Erythroblast (primary cell): ENCODE results near the gene TSPAN15.
"Not testable (repeated sequence)": the region's sequence is repeated elsewhere in the genome, so short reads cannot be mapped to it uniquely, and the experiment has no call there.

ENCODE experiments used
- DNase-seq, 2 experiments: peaks; one replicate each; lab custom pipeline; 2025; lab: John Stamatoyannopoulos, UW
- GATA1 ChIP-seq: IDR thresholded peaks from 2 replicates; pipeline ENCODE4 v1.6.1; 2011; ENCODE audit warnings: low read depth, mild to moderate bottlenecking, control low read depth, low read length, moderate library complexity
- POLR2A ChIP-seq: IDR thresholded peaks from 2 replicates; pipeline ENCODE4 v1.6.1; 2011; ENCODE audit warnings: mild to moderate bottlenecking, low read length

Gene TSPAN15

DNA sequence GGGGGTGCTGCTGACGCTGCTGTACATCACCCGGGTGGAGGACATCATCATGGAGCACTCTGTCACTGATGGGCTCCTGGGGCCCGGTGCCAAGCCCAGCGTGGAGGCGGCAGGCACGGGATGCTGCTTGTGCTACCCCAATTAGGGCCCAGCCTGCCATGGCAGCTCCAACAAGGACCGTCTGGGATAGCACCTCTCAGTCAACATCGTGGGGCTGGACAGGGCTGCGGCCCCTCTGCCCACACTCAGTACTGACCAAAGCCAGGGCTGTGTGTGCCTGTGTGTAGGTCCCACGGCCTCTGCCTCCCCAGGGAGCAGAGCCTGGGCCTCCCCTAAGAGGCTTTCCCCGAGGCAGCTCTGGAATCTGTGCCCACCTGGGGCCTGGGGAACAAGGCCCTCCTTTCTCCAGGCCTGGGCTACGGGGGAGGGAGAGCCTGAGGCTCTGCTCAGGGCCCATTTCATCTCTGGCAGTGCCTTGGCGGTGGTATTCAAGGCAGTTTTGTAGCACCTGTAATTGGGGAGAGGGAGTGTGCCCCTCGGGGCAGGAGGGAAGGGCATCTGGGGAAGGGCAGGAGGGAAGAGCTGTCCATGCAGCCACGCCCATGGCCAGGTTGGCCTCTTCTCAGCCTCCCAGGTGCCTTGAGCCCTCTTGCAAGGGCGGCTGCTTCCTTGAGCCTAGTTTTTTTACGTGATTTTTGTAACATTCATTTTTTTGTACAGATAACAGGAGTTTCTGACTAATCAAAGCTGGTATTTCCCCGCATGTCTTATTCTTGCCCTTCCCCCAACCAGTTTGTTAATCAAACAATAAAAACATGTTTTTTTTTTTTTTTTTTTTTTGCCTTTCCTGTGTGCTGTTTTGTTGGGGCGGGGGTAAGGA is 55.8 kb downstream of the TSPAN15 start:
- TF ChIP-seq POLR2A (no peak), GATA1 (no peak)
- DNase-seq = no peak

DNA sequence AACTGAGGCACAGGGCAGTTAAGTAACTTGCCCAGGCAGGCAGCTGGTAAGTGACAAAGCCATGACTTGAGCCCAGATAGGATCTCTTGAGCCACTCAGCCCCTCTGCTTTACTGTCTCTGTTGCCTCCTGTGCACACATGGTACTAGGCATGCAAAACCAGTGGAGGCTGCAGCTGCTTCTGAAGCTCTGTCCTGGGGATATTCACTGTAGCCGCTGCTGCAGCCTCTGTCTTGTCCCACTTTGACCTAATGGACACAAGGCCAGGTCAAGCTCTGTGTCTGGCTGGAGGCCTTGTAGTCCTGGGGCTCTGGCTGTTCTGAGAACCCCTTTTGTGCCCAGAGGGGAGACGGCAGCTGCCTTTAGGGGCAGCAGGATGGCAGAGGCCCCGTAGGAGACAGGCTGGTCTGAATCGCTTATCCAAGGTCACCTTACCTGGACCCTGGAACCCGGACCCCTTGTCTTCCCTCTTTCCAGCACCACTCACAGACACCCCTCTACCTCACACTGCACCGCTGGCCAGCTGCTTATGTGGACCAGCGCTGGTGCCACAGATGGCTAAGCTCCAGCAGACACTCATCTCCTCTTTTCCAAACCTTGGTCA is 57.6 kb downstream of the TSPAN15 start:
- TF ChIP-seq POLR2A (no peak), GATA1 (no peak)

DNA sequence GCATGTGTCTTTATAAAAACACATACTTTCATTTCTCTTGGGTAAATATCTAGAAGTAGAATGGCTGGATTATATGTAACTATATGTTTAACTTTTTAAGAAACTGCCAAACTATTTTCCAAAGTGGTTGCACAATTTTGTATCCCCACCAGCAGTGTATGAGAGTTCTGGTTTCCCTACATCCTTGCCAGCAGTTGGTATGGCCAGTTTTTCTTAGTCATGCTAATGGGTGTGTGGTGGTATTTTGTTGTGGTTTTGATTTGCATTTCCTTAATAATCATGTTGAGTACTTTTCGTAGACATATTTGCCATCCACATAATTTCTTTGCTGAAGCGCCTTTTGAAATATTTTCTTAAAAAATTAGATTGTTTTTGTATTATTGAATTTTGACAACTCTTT is 61.6 kb downstream of the TSPAN15 start:
- no peak for DNase-seq
- no peak for TF ChIP-seq POLR2A
- TF ChIP-seq GATA1 = no peak

More for the DNA sequence above, 57.6 kb downstream of the TSPAN15 start:
- DNase-seq = no peak

DNA sequence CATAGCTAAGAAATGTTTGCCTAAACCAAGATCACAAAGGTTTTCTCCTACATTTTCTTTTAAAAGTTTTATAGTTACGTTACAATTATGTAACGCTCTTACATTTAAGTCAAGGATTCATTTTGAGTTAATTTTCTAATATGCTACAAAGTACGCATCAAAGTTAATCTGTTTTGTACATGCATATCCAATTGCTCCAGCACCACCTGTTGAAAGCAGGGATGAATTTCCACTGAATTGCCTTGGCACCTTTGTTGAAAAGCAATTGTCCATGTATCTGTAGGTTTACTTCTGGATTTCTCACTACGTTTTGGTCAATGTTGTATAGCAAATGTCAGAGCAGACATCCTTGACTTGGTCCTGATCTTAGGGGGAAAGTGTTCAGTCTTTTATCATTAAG is 62.4 kb downstream of the TSPAN15 start:
- TF ChIP-seq POLR2A (no peak), GATA1 (no peak)

DNA sequence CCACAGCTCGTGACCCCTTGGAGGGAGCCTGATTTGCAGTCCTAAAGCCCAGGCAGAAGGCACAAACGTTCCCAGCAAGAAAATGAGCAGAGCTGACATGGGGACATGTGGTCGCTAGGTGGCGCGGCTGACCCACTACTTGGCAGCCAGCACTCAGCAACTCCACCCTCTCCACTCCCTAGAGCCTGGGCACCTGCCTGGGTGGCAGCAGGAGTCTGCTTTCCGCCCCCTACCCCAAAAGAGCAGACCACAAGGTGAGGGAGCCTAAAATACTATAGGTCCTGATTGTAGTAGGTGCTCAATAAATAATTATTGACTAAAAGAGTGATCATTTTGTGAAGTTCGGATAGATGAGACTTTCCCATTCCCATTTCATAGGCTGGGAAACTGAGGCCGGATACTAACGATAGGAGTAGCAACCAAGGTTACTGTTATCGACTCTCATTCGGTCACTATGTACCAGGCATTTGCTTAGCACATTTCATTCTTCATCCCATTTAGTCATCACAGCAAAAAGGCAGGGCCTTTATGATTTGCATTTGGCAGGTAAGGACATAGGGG is 64.5 kb downstream of the TSPAN15 start:
- peak; percentile 66 to 83 for DNase-seq
- TF ChIP-seq GATA1 (no peak), POLR2A (no peak)

More for the DNA sequence above, 62.4 kb downstream of the TSPAN15 start:
- DNase-seq = no peak

DNA sequence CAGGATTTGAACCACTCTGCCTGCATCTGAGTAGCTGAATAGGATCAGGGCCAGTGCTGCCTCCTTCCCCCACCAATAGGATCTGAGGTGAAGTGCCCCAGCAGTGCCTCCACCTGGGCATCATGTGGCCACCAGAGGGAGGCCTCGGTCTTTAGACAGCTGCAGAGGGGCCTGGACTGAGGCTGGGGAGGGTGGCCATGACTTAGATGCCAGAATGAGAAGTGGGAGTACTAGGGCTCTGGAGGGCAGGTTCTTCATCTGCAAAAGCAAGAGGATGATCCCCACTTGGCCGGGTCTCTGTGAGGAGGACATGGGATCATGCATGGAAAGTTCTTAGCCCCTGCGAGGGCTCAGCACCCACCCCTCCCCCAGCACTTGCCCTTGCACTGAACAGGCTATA is 65.1 kb downstream of the TSPAN15 start:
- TF ChIP-seq POLR2A (no peak), GATA1 (no peak)
- DNase-seq = peak; percentile 30 to 34

DNA sequence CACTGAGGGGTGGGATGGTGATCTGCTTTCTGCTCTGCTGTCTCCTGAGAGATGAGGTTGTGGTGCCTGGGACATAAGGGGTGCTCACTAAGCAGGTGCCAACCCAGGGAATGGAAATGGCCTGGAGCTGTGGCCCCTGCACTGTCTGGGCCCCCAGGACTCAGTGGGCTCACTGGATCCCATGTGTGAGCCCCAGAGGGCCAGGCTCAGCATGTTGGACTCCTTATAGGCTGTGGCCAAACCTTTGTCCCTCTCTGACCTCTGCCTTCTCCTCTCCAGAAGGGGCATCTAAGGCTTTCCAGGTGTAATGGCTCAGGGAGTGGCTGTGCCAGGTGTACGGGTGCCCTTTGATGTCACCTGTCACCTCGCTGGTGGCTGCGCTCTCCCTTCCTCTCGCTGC is 65.5 kb downstream of the TSPAN15 start:
- no peak for TF ChIP-seq GATA1
- no peak for TF ChIP-seq POLR2A
- no peak for DNase-seq

DNA sequence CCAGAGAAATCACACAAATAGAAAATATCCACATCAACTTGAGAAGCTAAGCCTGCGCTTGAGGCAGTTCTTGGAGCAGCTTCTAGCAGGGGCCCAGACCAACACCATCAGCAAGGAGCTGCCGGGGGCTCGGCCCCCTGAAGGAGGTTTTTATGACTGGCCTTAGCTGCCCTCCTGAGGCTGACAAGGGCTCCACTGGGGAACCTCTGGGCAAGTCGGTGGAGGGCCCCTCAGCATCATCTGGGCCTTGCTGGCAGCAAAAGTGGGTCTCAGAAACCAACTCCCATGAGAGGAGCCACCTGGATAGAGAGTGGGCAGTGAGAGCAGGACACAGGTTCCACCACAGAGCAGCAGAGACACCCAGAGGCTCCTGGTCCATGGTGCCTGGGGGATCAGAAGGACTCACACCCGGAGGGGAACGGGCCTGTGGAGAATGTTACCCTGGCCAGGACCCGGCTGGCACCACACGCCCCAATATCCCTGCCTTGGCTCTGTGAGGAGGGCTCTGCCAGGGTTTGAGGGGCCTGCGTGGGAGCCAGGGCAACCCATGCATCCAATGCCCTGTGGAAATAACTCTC is 66.1 kb downstream of the TSPAN15 start:
- DNase-seq = no peak
- TF ChIP-seq POLR2A (no peak), GATA1 (no peak)

DNA sequence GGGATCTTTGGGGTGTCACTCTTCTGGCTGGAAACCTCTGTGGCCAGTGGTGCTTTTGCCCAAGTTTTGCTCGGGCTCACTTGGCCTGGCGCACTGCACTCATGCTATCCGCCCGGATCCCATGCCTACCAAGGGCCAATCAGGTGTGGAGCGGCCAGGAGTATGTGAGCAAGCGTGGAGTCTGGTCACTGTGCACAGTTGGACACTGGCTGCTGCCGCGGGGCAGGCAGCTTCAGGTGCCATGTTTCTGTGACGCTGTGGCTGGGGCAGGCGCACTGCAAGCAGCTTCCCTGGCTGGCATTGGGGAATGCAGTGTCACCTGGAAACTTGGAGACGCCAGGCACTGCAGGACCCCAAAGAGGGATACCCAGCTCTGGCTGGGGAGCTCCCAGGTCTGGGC is 76.7 kb downstream of the TSPAN15 start:
- TF ChIP-seq POLR2A (no peak), GATA1 (no peak)
- no peak for DNase-seq

DNA sequence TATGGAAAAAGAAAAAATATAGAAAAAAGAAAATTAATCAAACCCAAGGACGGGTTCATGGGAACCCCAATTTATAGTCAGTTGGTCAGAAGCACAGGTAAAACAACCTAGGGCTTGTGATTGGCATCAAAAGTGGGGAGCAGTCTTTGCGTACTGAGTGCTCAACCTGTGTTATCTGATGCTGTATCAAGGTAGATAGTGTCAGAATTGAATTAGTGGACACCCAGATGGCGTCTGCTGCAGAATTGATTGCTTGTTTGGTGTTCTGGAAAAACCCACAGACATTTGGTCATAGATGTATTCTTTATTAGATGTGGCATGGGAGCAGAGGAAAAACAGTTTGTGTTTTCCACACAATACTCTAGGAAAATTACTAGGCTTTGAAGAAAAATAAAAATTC is 82.4 kb downstream of the TSPAN15 start:
- no peak for TF ChIP-seq POLR2A
- no peak for TF ChIP-seq GATA1

DNA sequence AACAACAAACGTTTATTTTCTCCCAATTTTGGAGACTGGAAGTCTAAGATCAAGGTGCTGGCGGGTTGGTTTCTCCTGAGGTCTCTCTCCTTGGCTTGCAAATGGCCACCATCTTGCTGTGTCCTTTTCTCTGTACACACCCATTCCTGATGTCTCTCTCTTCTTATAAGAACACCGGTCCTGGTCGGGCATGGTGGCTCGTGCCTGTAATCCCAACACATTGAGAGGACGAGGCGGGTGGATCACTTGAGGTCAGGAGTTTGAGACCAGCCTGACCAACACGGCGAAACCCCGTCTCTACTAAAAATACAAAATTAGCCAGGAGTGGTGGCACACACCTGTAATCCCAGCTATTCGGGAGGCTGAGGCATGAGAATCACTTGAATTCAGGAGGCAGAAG is 85.3 kb downstream of the TSPAN15 start:
- not testable (repeated sequence) for DNase-seq

More for the DNA sequence above, 82.4 kb downstream of the TSPAN15 start:
- no peak for DNase-seq

DNA sequence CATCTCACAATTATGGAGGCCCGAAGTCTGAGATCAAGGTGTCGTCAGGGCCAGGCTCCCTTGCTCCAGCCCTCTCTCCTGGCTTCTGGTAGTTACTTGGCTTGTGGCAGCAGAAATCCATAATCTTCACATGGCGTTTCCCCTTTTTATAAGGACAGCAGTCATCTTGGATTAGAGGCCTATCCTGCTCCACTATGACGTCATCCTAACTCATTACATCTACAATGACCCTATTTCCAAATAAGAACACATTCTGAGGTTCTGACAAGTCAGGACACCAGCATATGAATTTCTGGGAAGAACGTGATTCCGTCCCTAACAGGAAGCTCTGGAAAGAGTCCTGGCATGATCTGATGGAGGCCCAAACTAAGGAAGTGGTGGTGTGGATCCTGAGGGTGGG is 86.2 kb downstream of the TSPAN15 start:
- TF ChIP-seq GATA1 (no peak), POLR2A (no peak)
- no peak for DNase-seq

DNA sequence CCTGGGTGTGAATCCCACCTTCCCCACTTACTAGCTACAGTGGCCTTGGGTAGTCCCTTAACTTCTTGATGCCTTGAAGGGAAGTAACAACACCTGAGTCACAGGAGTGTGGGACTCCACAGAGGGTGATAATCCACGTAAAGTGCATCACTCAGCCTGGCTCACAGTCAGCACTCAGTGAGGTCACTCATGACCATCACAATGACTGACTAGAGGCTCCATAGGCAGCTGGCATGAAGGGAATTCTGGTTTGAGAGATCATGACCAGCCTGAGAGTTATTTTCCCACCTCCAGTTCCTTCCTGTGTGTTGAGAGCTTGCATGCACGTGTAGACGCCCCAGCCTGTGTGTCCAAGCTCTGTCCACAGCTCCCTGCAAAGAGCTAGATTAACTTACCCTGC is 87.2 kb downstream of the TSPAN15 start:
- TF ChIP-seq GATA1 = no peak
- no peak for TF ChIP-seq POLR2A
- no peak for DNase-seq

DNA sequence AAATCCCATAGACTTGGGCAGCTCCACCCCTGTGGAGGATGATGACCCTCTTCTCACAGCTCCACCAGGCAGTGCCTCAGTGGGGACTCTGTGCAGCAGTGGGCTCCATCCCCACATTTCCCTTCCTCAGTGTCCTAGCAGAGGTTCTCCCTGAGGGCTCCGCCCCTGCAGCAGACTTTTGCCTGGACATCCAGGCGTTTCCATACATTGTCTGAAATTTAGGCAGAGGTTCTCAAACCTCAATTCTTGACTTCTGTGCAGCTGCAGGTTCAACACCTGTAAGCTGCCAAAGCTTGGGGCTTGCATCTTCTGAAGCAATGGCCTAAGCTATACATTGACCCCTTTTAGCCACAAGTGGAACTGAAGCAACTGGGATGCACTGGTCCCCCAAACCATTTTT is 90.2 kb downstream of the TSPAN15 start:
- TF ChIP-seq GATA1 (no peak), POLR2A (no peak)
- no peak for DNase-seq
